DOHH2 (cell line): ENCODE data around the gene RNF213.

Experiments used
- EZH2phosphoT487 ChIP-seq: fragments of 200-600 bp; sonication (generic); IDR thresholded peaks from 2 replicates; pipeline ENCODE4 v1.6.1; 2017; ENCODE audit warnings: borderline replicate concordance, mild to moderate bottlenecking, antibody characterized with exemption, low read length, moderate library complexity, mixed read lengths
- TF ChIP-seq, protein P1 (sequence below): fragments of 200-600 bp; sonication (generic); IDR thresholded peaks from one replicate; pipeline ENCODE4 v1.5.1; 2014; ENCODE audit warnings: antibody characterized with exemption, mild to moderate bottlenecking, low read depth, low read length; ENCODE audit not compliant: poor library complexity, severe bottlenecking

DNA sequence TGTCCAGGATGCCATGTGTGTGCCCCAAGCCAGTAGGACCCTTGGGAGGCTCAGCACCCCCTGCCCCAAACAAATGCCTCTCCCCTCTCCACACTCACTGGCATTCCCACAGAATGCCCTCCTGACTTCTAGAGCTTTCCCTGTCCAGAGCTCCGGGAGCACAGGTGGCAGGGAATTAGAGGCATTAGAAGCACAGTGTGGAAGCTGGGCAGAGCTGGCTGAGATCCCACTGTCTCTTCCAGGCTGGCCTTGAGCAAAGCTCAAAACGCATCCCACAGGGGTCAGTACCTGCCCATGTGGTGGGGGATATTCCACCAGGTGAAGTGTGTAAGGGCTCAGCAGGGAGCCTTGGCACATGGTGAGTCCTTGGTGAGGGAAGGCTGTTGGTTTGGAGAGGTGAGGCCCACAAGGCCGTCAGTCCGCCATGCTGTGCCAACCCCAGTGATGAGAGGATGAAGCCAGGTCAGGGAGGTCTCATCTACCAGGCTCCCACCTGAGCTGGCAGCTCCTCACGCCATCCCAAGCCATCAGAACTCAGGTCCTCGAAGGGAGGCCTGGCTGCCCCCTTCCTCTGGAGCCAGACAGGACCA lies 172.4 kb downstream of the RNF213 start:
- TF ChIP-seq, protein P1, sequence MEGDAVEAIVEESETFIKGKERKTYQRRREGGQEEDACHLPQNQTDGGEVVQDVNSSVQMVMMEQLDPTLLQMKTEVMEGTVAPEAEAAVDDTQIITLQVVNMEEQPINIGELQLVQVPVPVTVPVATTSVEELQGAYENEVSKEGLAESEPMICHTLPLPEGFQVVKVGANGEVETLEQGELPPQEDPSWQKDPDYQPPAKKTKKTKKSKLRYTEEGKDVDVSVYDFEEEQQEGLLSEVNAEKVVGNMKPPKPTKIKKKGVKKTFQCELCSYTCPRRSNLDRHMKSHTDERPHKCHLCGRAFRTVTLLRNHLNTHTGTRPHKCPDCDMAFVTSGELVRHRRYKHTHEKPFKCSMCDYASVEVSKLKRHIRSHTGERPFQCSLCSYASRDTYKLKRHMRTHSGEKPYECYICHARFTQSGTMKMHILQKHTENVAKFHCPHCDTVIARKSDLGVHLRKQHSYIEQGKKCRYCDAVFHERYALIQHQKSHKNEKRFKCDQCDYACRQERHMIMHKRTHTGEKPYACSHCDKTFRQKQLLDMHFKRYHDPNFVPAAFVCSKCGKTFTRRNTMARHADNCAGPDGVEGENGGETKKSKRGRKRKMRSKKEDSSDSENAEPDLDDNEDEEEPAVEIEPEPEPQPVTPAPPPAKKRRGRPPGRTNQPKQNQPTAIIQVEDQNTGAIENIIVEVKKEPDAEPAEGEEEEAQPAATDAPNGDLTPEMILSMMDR: no peak
- TF ChIP-seq EZH2phosphoT487: no peak
